Testis (tissue), 2 donors: ENCODE data around the gene PTCH1.

ENCODE experiments used
- CTCF ChIP-seq, 3 experiments: fragments of 450-650 bp in 2 of 3; fragments of 200-600 bp in 1 of 3; sonication (generic) in 1 of 3; IDR thresholded peaks; one replicate each; pipeline ENCODE4 v1.5.1; 2016 to 2019; ENCODE audit warnings: antibody characterized with exemption in 3 of 3, mild to moderate bottlenecking in 2 of 3, moderate library complexity in 1 of 3
- POLR2A ChIP-seq: fragments of 450-650 bp; IDR thresholded peaks from one replicate; pipeline ENCODE4 v1.6.1; 2017; ENCODE audit warnings: antibody characterized with exemption, mild to moderate bottlenecking, moderate library complexity

GRCh38 chr9:95429096-95429495 is 87.7 kb downstream of the PTCH1 start:
- TF ChIP-seq POLR2A (no peak), CTCF (IDR thresholded peaks at IDR 0.05) (no peak)
